Measurements from ENCODE around the gene RELA. TPM values are rescaled to one million over a fixed set of nuclear protein-coding genes. Genes with fewer than 3 reads are reported as not detected.
A peak's percentile ranks its signal among the peaks of the same experiment; 100 is the strongest.

The RELA gene
- total RNA-seq, 1 experiment from 2014 or later, result 54.9 TPM

GRCh38 chr11:65613091-65613928, 49.4 kb downstream of the RELA start:
- no peak for DNase-seq
- Mint-ChIP-seq H3K4me1 (ENCODE audit: low read depth, unreplicated experiment) (peaks cover 31% of the 10 kb centered on the region), H3K4me3 (ENCODE audit: unreplicated experiment) (peak overlapping the region; percentile 96), H3K27me3 (ENCODE audit: insufficient read depth, unreplicated experiment) (no peaks in the 10 kb centered on the region), H3K36me3 (ENCODE audit: insufficient read depth, unreplicated experiment) (peaks cover 57% of the 10 kb centered on the region), H3K9me3 (ENCODE audit: unreplicated experiment) (no peaks in the 10 kb centered on the region), H3K27ac (ENCODE audit: unreplicated experiment) (peak overlapping the region; percentile 96)
- BruUV-seq (replicated peaks), result TSS peak; percentile 38
- intact Hi-C loops (cut with micrococcal nuclease; ENCODE audit: unreplicated experiment), result no loop called here
- Histone ChIP-seq H3K4me1 (peaks cover 17% of the 10 kb centered on the region), H3K9me3 (no peaks in the 10 kb centered on the region), H3K27me3 (replicated peaks; ENCODE audit: control insufficient read depth, insufficient read depth, low read length) (no peaks in the 10 kb centered on the region), H3K36me3 (ENCODE audit: control insufficient read depth, insufficient read depth, low read length) (peaks cover 7% of the 10 kb centered on the region), H3K4me3 (ENCODE audit: low read depth, low read length) (peak overlapping the region; percentile 91)
- CTCF ChIA-PET, result interaction anchor here (0.5 to 1.0 kb wide), 2 partner anchors 19 to 60 kb away, joined by 3 to 4 read pairs; no protein-coding TSS in a partner anchor
- POLR2A ChIA-PET, result interaction anchor here (0.7 kb wide), 1 partner anchor 29 kb away, joined by 3 read pairs; no protein-coding TSS in a partner anchor
- no peak for TF ChIP-seq CTCF (IDR thresholded peaks at IDR 0.05; ENCODE audit: insufficient read depth in 1 of 2, low read depth in 1 of 2, low read length in 1 of 2, severe bottlenecking in 1 of 2, unreplicated experiment in 1 of 2)

- TF ChIP-seq CTCF (IDR thresholded peaks at IDR 0.05; ENCODE audit: insufficient read depth in 1 of 2, low read depth in 1 of 2, low read length in 1 of 2, severe bottlenecking in 1 of 2, unreplicated experiment in 1 of 2), result no peak
- CTCF ChIA-PET, result interaction anchor here (0.5 to 1.0 kb wide), 2 partner anchors 18 to 60 kb away, joined by 3 to 4 read pairs; no protein-coding TSS in a partner anchor
- Mint-ChIP-seq H3K27me3 (ENCODE audit: insufficient read depth, unreplicated experiment) (no peaks in the 10 kb centered on the region), H3K36me3 (ENCODE audit: insufficient read depth, unreplicated experiment) (peaks cover 59% of the 10 kb centered on the region), H3K4me3 (ENCODE audit: unreplicated experiment) (peak overlapping the region; percentile 96), H3K4me1 (ENCODE audit: low read depth, unreplicated experiment) (peaks cover 31% of the 10 kb centered on the region), H3K27ac (ENCODE audit: unreplicated experiment) (peak overlapping the region; percentile 72), H3K9me3 (ENCODE audit: unreplicated experiment) (no peaks in the 10 kb centered on the region)
- no peaks in the 10 kb centered on the region for H3K27me3 ChIP-seq (replicated peaks; ENCODE audit: control insufficient read depth, insufficient read depth, low read length)
- peak overlapping the region; percentile 91 for H3K4me3 ChIP-seq (ENCODE audit: low read depth, low read length)
- H3K4me1 ChIP-seq, result peaks cover 23% of the 10 kb centered on the region
- POLR2A ChIA-PET, result interaction anchor here (0.7 kb wide), 1 partner anchor 40 kb away, joined by 3 read pairs; the partner anchor contains the start of gene FAM89B
- no TSS peak for BruUV-seq (replicated peaks)
- intact Hi-C loops (cut with micrococcal nuclease; ENCODE audit: unreplicated experiment), result no loop called here
- H3K36me3 ChIP-seq (ENCODE audit: control insufficient read depth, insufficient read depth, low read length), result peaks cover 7% of the 10 kb centered on the region
- no peak for DNase-seq
- H3K9me3 ChIP-seq, result no peaks in the 10 kb centered on the region
Measured at GRCh38 chr11:65612691-65613090, 50.0 kb downstream of the RELA start.

GRCh38 chr11:65611758-65612603, 50.7 kb downstream of the RELA start:
- ChIA-PET CTCF (interaction anchor here (1.0 kb wide), 1 partner anchor 17 kb away, joined by 3 read pairs; no protein-coding TSS in a partner anchor), POLR2A (interaction anchor here (0.7 kb wide), 1 partner anchor 40 kb away, joined by 3 read pairs; the partner anchor contains the start of gene FAM89B)
- Mint-ChIP-seq H3K4me1 (ENCODE audit: low read depth, unreplicated experiment) (peaks cover 30% of the 10 kb centered on the region), H3K27me3 (ENCODE audit: insufficient read depth, unreplicated experiment) (no peaks in the 10 kb centered on the region), H3K9me3 (ENCODE audit: unreplicated experiment) (no peaks in the 10 kb centered on the region), H3K27ac (ENCODE audit: unreplicated experiment) (peak overlapping the region; percentile 72), H3K4me3 (ENCODE audit: unreplicated experiment) (peak overlapping the region; percentile 96), H3K36me3 (ENCODE audit: insufficient read depth, unreplicated experiment) (peaks cover 59% of the 10 kb centered on the region)
- DNase-seq, result no peak
- peaks cover 7% of the 10 kb centered on the region for H3K36me3 ChIP-seq (ENCODE audit: control insufficient read depth, insufficient read depth, low read length)
- no peaks in the 10 kb centered on the region for H3K9me3 ChIP-seq
- peaks cover 25% of the 10 kb centered on the region for H3K4me1 ChIP-seq
- H3K27me3 ChIP-seq (replicated peaks; ENCODE audit: control insufficient read depth, insufficient read depth, low read length), result no peaks in the 10 kb centered on the region
- no peak for TF ChIP-seq CTCF (IDR thresholded peaks at IDR 0.05; ENCODE audit: insufficient read depth in 1 of 2, low read depth in 1 of 2, low read length in 1 of 2, severe bottlenecking in 1 of 2, unreplicated experiment in 1 of 2)
- no TSS peak for BruUV-seq (replicated peaks)
- H3K4me3 ChIP-seq (ENCODE audit: low read depth, low read length), result no peak overlapping the region
- intact Hi-C loops (cut with micrococcal nuclease; ENCODE audit: unreplicated experiment), result no loop called here
